ENCODE results near the gene APOBEC3B. TPM values are rescaled to one million over a fixed set of nuclear protein-coding genes. Genes with fewer than 3 reads are reported as not detected.

The APOBEC3B gene
- polyA plus RNA-seq, 1 donor, result 3.8 TPM

DNA sequence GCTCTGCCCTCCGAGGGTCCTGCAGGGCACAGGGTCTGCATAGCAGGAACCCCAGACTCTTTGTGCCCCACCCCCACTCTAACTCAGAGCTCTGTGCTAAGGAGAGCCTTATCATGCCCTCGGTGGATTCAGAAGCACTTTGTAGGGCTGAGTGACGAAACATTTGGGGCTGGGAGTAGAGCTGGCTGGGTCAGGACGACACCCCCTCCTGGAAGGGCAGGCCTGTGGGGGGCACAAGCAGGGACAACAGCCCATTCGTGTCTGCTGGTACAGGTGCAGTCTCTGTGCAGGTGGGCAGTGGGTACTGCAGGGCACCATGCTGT lies 15.8 kb upstream of the APOBEC3B start:
- Histone ChIP-seq H3K36me3 (ENCODE audit: control insufficient read depth, insufficient read depth, low read length) (no peaks in the 10 kb centered on the region), H3K4me3 (ENCODE audit: low read length) (no peak overlapping the region), H3K4me1 (ENCODE audit: control insufficient read depth, insufficient read depth, low read length) (peaks cover 26% of the 10 kb centered on the region), H3K27ac (ENCODE audit: low read length) (no peak overlapping the region), H3K9me3 (ENCODE audit: control insufficient read depth, low read depth, low read length) (no peaks in the 10 kb centered on the region), H3K27me3 (ENCODE audit: control insufficient read depth, insufficient read depth, low read length) (no peaks in the 10 kb centered on the region)
- no CpG with 5 or more reads among the region's 5 CpGs for WGBS (ENCODE audit: insufficient coverage, low lambda C conversion rate)
- DNase-seq, result no peak

- H3K4me1 ChIP-seq (ENCODE audit: control insufficient read depth, insufficient read depth, low read length), result peaks cover 26% of the 10 kb centered on the region
- H3K36me3 ChIP-seq (ENCODE audit: control insufficient read depth, insufficient read depth, low read length), result no peaks in the 10 kb centered on the region
- H3K27me3 ChIP-seq (ENCODE audit: control insufficient read depth, insufficient read depth, low read length), result no peaks in the 10 kb centered on the region
- H3K27ac ChIP-seq (ENCODE audit: low read length), result no peak overlapping the region
- no peak for DNase-seq
- H3K9me3 ChIP-seq (ENCODE audit: control insufficient read depth, low read depth, low read length), result no peaks in the 10 kb centered on the region
- H3K4me3 ChIP-seq (ENCODE audit: low read length), result no peak overlapping the region
- WGBS (ENCODE audit: insufficient coverage, low lambda C conversion rate), result no CpG with 5 or more reads among the region's 7 CpGs
Observed at GRCh38 chr22:38966942-38967341, 15.2 kb upstream of the APOBEC3B start.

- WGBS (ENCODE audit: insufficient coverage, low lambda C conversion rate), result no CpG with 5 or more reads among the region's 15 CpGs
- no peak overlapping the region for H3K27ac ChIP-seq (ENCODE audit: low read length)
- H3K36me3 ChIP-seq (ENCODE audit: control insufficient read depth, insufficient read depth, low read length), result no peaks in the 10 kb centered on the region
- no peak for DNase-seq
- H3K9me3 ChIP-seq (ENCODE audit: control insufficient read depth, low read depth, low read length), result no peaks in the 10 kb centered on the region
- peaks cover 26% of the 10 kb centered on the region for H3K4me1 ChIP-seq (ENCODE audit: control insufficient read depth, insufficient read depth, low read length)
- H3K27me3 ChIP-seq (ENCODE audit: control insufficient read depth, insufficient read depth, low read length), result no peaks in the 10 kb centered on the region
- H3K4me3 ChIP-seq (ENCODE audit: low read length), result no peak overlapping the region
Observed at GRCh38 chr22:38967451-38968450, 14.4 kb upstream of the APOBEC3B start.

DNA sequence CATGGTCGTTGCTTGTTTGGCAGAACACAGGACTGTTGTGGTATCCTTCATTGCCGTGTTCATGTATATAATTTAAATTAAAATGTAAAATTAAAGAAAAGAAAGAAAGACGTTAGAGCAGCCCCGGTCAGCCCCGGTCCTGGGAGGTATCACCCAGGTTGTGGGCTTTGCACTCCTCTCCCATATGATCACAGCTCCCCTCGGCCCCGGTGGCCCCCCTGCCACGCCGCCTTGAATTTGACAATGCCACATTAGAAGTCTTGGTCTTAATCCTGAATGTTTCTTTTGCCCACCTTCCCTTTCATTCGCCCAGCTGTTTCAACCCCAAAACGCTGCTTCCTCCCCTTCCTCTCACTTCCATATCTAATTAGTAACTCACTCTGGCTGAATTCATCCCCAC lies 13.3 kb upstream of the APOBEC3B start:
- Histone ChIP-seq H3K9me3 (ENCODE audit: control insufficient read depth, low read depth, low read length) (no peaks in the 10 kb centered on the region), H3K36me3 (ENCODE audit: control insufficient read depth, insufficient read depth, low read length) (no peaks in the 10 kb centered on the region), H3K4me1 (ENCODE audit: control insufficient read depth, insufficient read depth, low read length) (peaks cover 27% of the 10 kb centered on the region), H3K4me3 (ENCODE audit: low read length) (no peak overlapping the region), H3K27ac (ENCODE audit: low read length) (no peak overlapping the region), H3K27me3 (ENCODE audit: control insufficient read depth, insufficient read depth, low read length) (no peaks in the 10 kb centered on the region)
- no peak for DNase-seq
- no CpG with 5 or more reads among the region's 11 CpGs for WGBS (ENCODE audit: insufficient coverage, low lambda C conversion rate)

- no peak for DNase-seq
- Histone ChIP-seq H3K9me3 (ENCODE audit: control insufficient read depth, low read depth, low read length) (no peaks in the 10 kb centered on the region), H3K27ac (ENCODE audit: low read length) (no peak overlapping the region), H3K27me3 (ENCODE audit: control insufficient read depth, insufficient read depth, low read length) (no peaks in the 10 kb centered on the region), H3K36me3 (ENCODE audit: control insufficient read depth, insufficient read depth, low read length) (no peaks in the 10 kb centered on the region), H3K4me3 (ENCODE audit: low read length) (no peak overlapping the region), H3K4me1 (ENCODE audit: control insufficient read depth, insufficient read depth, low read length) (peaks cover 13% of the 10 kb centered on the region)
- WGBS (ENCODE audit: insufficient coverage, low lambda C conversion rate), result no CpG with 5 or more reads among the region's 8 CpGs
Observed at GRCh38 chr22:38970551-38970950, 11.6 kb upstream of the APOBEC3B start.

GRCh38 chr22:38971202-38971601 lies 10.9 kb upstream of the APOBEC3B start:
- DNase-seq, result no peak
- Histone ChIP-seq H3K27ac (ENCODE audit: low read length) (no peak overlapping the region), H3K9me3 (ENCODE audit: control insufficient read depth, low read depth, low read length) (no peaks in the 10 kb centered on the region), H3K36me3 (ENCODE audit: control insufficient read depth, insufficient read depth, low read length) (no peaks in the 10 kb centered on the region), H3K27me3 (ENCODE audit: control insufficient read depth, insufficient read depth, low read length) (no peaks in the 10 kb centered on the region), H3K4me3 (ENCODE audit: low read length) (no peak overlapping the region), H3K4me1 (ENCODE audit: control insufficient read depth, insufficient read depth, low read length) (peaks cover 8% of the 10 kb centered on the region)
- WGBS (ENCODE audit: insufficient coverage, low lambda C conversion rate), result no CpG with 5 or more reads among the region's 5 CpGs

- Histone ChIP-seq H3K4me1 (ENCODE audit: control insufficient read depth, insufficient read depth, low read length) (peaks cover 5% of the 10 kb centered on the region), H3K4me3 (ENCODE audit: low read length) (no peak overlapping the region), H3K9me3 (ENCODE audit: control insufficient read depth, low read depth, low read length) (no peaks in the 10 kb centered on the region), H3K27ac (ENCODE audit: low read length) (no peak overlapping the region), H3K36me3 (ENCODE audit: control insufficient read depth, insufficient read depth, low read length) (no peaks in the 10 kb centered on the region), H3K27me3 (ENCODE audit: control insufficient read depth, insufficient read depth, low read length) (no peaks in the 10 kb centered on the region)
- DNase-seq, result no peak
- WGBS (ENCODE audit: insufficient coverage, low lambda C conversion rate), result no CpG with 5 or more reads among the region's 3 CpGs
Observed at GRCh38 chr22:38971791-38972190, 10.4 kb upstream of the APOBEC3B start.

- no peaks in the 10 kb centered on the region for H3K27me3 ChIP-seq (ENCODE audit: control insufficient read depth, insufficient read depth, low read length)
- H3K9me3 ChIP-seq (ENCODE audit: control insufficient read depth, low read depth, low read length), result no peaks in the 10 kb centered on the region
- peaks cover 5% of the 10 kb centered on the region for H3K4me1 ChIP-seq (ENCODE audit: control insufficient read depth, insufficient read depth, low read length)
- no peaks in the 10 kb centered on the region for H3K36me3 ChIP-seq (ENCODE audit: control insufficient read depth, insufficient read depth, low read length)
- WGBS (ENCODE audit: insufficient coverage, low lambda C conversion rate), result no CpG with 5 or more reads among the region's 5 CpGs
- H3K27ac ChIP-seq (ENCODE audit: low read length), result no peak overlapping the region
- DNase-seq, result no peak
- no peak overlapping the region for H3K4me3 ChIP-seq (ENCODE audit: low read length)
Observed at GRCh38 chr22:38972558-38972957, 9.6 kb upstream of the APOBEC3B start.

- H3K27me3 ChIP-seq (ENCODE audit: control insufficient read depth, insufficient read depth, low read length), result no peaks in the 10 kb centered on the region
- H3K4me1 ChIP-seq (ENCODE audit: control insufficient read depth, insufficient read depth, low read length), result peaks cover 5% of the 10 kb centered on the region
- no peak for DNase-seq
- no peak overlapping the region for H3K27ac ChIP-seq (ENCODE audit: low read length)
- no peaks in the 10 kb centered on the region for H3K9me3 ChIP-seq (ENCODE audit: control insufficient read depth, low read depth, low read length)
- WGBS (ENCODE audit: insufficient coverage, low lambda C conversion rate), result no CpG with 5 or more reads among the region's 15 CpGs
- no peaks in the 10 kb centered on the region for H3K36me3 ChIP-seq (ENCODE audit: control insufficient read depth, insufficient read depth, low read length)
- H3K4me3 ChIP-seq (ENCODE audit: low read length), result no peak overlapping the region
Observed at GRCh38 chr22:38973289-38974169, 8.6 kb upstream of the APOBEC3B start.

DNA sequence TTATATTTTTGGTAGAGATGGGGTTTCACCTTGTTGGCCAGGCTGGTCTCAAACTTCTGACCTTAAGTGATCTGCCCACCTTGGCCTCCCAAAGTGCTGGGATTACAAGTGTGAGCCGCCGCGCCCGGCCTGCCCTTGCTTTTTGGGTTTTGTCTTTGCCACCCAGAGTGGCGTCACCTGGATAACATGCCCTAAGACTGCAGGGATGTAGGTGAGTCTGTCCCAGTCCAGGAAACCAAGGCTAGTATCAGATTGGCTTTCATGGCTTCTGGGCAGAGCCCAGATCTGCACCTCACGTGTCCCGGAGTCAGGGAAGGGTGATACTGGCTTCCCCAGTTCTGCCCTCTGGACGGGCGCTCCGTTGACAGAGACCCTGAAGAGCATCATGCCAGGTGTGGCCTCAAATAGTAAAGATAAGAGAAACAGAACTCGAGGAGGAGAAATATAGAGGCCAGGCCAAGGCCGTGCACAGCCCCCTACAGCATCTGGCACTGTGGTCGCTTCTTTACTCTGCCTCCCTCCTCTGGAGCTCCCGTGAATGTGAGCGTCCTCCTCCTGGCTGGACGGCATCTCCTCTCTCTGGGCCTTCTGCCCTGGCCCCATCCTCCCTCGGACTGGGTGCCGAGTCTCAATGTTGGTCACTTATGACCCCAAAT lies 7.8 kb upstream of the APOBEC3B start:
- no peaks in the 10 kb centered on the region for H3K9me3 ChIP-seq (ENCODE audit: control insufficient read depth, low read depth, low read length)
- H3K4me1 ChIP-seq (ENCODE audit: control insufficient read depth, insufficient read depth, low read length), result peaks cover 5% of the 10 kb centered on the region
- no peaks in the 10 kb centered on the region for H3K36me3 ChIP-seq (ENCODE audit: control insufficient read depth, insufficient read depth, low read length)
- no peak overlapping the region for H3K4me3 ChIP-seq (ENCODE audit: low read length)
- H3K27ac ChIP-seq (ENCODE audit: low read length), result no peak overlapping the region
- H3K27me3 ChIP-seq (ENCODE audit: control insufficient read depth, insufficient read depth, low read length), result no peaks in the 10 kb centered on the region
- no CpG with 5 or more reads among the region's 18 CpGs for WGBS (ENCODE audit: insufficient coverage, low lambda C conversion rate)
- DNase-seq, result no peak
